CD14-positive monocyte (primary cell): Measurements from ENCODE around the gene TRAPPC5. TPM values are rescaled to one million over a fixed set of nuclear protein-coding genes. Genes with fewer than 3 reads are reported as not detected.

Experiments used
- DNase-seq, 3 donors: peaks; one replicate each; pipeline ENCODE4 v3.0.0-alpha.2; 2011 to 2022
- H2AFZ ChIP-seq: 2 replicates; pipeline ENCODE4 v1.6.0; 2012; ENCODE audit warnings: mild to moderate bottlenecking, low read depth, low read length, inconsistent platforms; ENCODE audit not compliant: insufficient read depth, poor library complexity, severe bottlenecking
- H3K27ac ChIP-seq, 2 donors: 1 replicate in 1 of 2; 2 replicates in 1 of 2; pipeline ENCODE4 v1.5.1; 2012 to 2013; ENCODE audit warnings: low read length in 2 of 2, control low read depth in 1 of 2, inconsistent platforms in 1 of 2, low read depth in 1 of 2, mild to moderate bottlenecking in 1 of 2
- H3K27me3 ChIP-seq, 2 donors: one replicate each; pipeline versions ENCODE4 v1.6.0 to v1.6.1; 2011 to 2013; ENCODE audit warnings: low read length in 2 of 2; ENCODE audit not compliant: control insufficient read depth in 2 of 2, insufficient read depth in 2 of 2
- H3K36me3 ChIP-seq, 2 donors: replicated peaks in 1 of 2; 1 replicate in 1 of 2; 2 replicates in 1 of 2; pipeline versions ENCODE4 v1.5.1 to v1.6.1; 2012 to 2013; ENCODE audit warnings: low read length in 2 of 2, control low read depth in 1 of 2, inconsistent platforms in 1 of 2, mild to moderate bottlenecking in 1 of 2; ENCODE audit not compliant: insufficient read depth in 2 of 2, control insufficient read depth in 1 of 2
- H3K4me1 ChIP-seq, 2 donors: 1 replicate in 1 of 2; 2 replicates in 1 of 2; pipeline versions ENCODE4 v1.5.1 to v1.6.1; 2012 to 2013; ENCODE audit warnings: low read length in 2 of 2, control low read depth in 1 of 2, inconsistent platforms in 1 of 2, mild to moderate bottlenecking in 1 of 2, moderate library complexity in 1 of 2; ENCODE audit not compliant: insufficient read depth in 2 of 2, control insufficient read depth in 1 of 2
- H3K4me2 ChIP-seq: replicated peaks from 2 replicates; pipeline ENCODE3; 2012; ENCODE audit warnings: low read length, moderate library complexity, mild to moderate bottlenecking; ENCODE audit not compliant: poor library complexity, severe bottlenecking; ENCODE audit errors: extremely low read depth
- H3K4me3 ChIP-seq, 3 experiments: fragments of 200-600 bp in 1 of 3; sonication (generic) in 1 of 3; replicated peaks in 1 of 3; 1 replicate in 2 of 3; 2 replicates in 1 of 3; pipeline ENCODE4 v1.5.1; 2011 to 2013; ENCODE audit warnings: low read length in 3 of 3, mild to moderate bottlenecking in 3 of 3, control low read depth in 2 of 3, low read depth in 2 of 3, inconsistent platforms in 1 of 3, moderate library complexity in 1 of 3
- H3K79me2 ChIP-seq: 2 replicates; pipeline ENCODE4 v1.6.0; 2012; ENCODE audit warnings: mild to moderate bottlenecking, control low read depth, inconsistent platforms, low read length, moderate library complexity; ENCODE audit not compliant: insufficient read depth
- H3K9ac ChIP-seq: 2 replicates; pipeline ENCODE4 v1.6.0; 2017; ENCODE audit warnings: low read length, mild to moderate bottlenecking; ENCODE audit not compliant: insufficient read depth, poor library complexity, severe bottlenecking
- H3K9me3 ChIP-seq, 2 donors: replicated peaks in 1 of 2; 1 replicate in 1 of 2; 2 replicates in 1 of 2; pipeline versions ENCODE4 v1.5.1 to v1.6.1; 2012 to 2013; ENCODE audit warnings: low read length in 2 of 2, control low read depth in 1 of 2; ENCODE audit not compliant: control insufficient read depth in 1 of 2, insufficient read depth in 1 of 2
- H4K20me1 ChIP-seq: 2 replicates; pipeline ENCODE4 v1.6.0; 2012; ENCODE audit warnings: mild to moderate bottlenecking, low read length, control low read depth, moderate library complexity; ENCODE audit not compliant: insufficient read depth
- H3K27ac Mint-ChIP-seq, 7 donors: one replicate each; pipeline ENCODE4 v1.8.0; 2020; ENCODE audit warnings: mild to moderate bottlenecking in 7 of 7, mixed read lengths in 7 of 7, moderate library complexity in 6 of 7, inconsistent platforms in 2 of 7
- H3K27me3 Mint-ChIP-seq, 3 donors: one replicate each; pipeline ENCODE4 v1.8.0; 2021 to 2022; ENCODE audit warnings: low read depth in 3 of 3, mild to moderate bottlenecking in 3 of 3, mixed read lengths in 3 of 3, moderate library complexity in 3 of 3, inconsistent platforms in 1 of 3
- H3K36me3 Mint-ChIP-seq, 2 donors: one replicate each; pipeline ENCODE4 v1.8.0; 2020; ENCODE audit warnings: mixed read lengths in 2 of 2, inconsistent platforms in 1 of 2, mild to moderate bottlenecking in 1 of 2
- H3K4me1 Mint-ChIP-seq: one replicate; pipeline ENCODE4 v1.8.0; 2020; ENCODE audit warnings: mild to moderate bottlenecking, mixed read lengths
- H3K4me3 Mint-ChIP-seq, 2 donors: one replicate each; pipeline ENCODE4 v1.8.0; 2020; ENCODE audit warnings: mild to moderate bottlenecking in 2 of 2, mixed read lengths in 2 of 2, moderate library complexity in 1 of 2
- H3K9me3 Mint-ChIP-seq, 7 donors: one replicate each; pipeline ENCODE4 v1.8.0; 2020 to 2022; ENCODE audit warnings: mixed read lengths in 7 of 7, mild to moderate bottlenecking in 6 of 7, moderate library complexity in 6 of 7, inconsistent platforms in 2 of 7
- CTCF ChIP-seq: fragments of 200-600 bp; IDR thresholded peaks from one replicate; pipeline ENCODE4 v1.8.0; 2022; ENCODE audit warnings: antibody characterized with exemption, mild to moderate bottlenecking
- WGBS: methylation state at CpG from one replicate; pipeline ENCODE4 v1.1.5; 2013; ENCODE audit warnings: missing lambda C conversion rate; ENCODE audit not compliant: insufficient coverage; 5-methylcytosine and 5-hydroxymethylcytosine counted together
- intact Hi-C, 2 donors: fragments of 100-400 bp; cut with micrococcal nuclease; formaldehyde crosslinking; loops; one replicate each; pipeline versions ENCODE4 v1.15.0 to v1.15.1; 2023
- polyA plus RNA-seq, 3 donors: library from polyadenylated mRNA; depleted of rRNA in 1 of 3; unstranded in 2 of 3; stranded (reverse) in 1 of 3; fragments of 300-500 nt in 2 of 3; fragments of >200 nt in 1 of 3; fragmentation: Illumina TruSeq in 2 of 3; gene quantifications; 1 replicate in 2 of 3; 2 replicates in 1 of 3; pipeline ENCODE4 v1.2.3, GENCODE V29; 2012 to 2021

Gene TRAPPC5
- polyA plus RNA-seq, 3 donors = 126 to 449 (median 414) TPM

- H3K27ac ChIP-seq = peak overlapping the region; percentile 45 to 87
- Mint-ChIP-seq H3K4me1 (peaks cover 60% of the 10 kb centered on the region), H3K36me3 (peaks cover 2 to 5% of the 10 kb centered on the region in 2 donors), H3K27me3 (peaks cover 0 to 5% (median 0%) of the 10 kb centered on the region in 3 donors), H3K4me3 (peak overlapping the region; percentile 85 to 92), H3K9me3 (peaks cover 11 to 19% (median 13%) of the 10 kb centered on the region in 7 donors), H3K27ac (peak overlapping the region; percentile 70 to 93 (median 90))
- peaks cover 7 to 13% of the 10 kb centered on the region in 2 donors for H3K9me3 ChIP-seq
- peaks cover 15% of the 10 kb centered on the region for H3K79me2 ChIP-seq
- peak overlapping the region; percentile 71 for H2AFZ ChIP-seq
- no peak for TF ChIP-seq CTCF
- H4K20me1 ChIP-seq = no peaks in the 10 kb centered on the region
- peak; percentile 69 to 77 (median 73) for DNase-seq
- intact Hi-C loops = no loop called here
- H3K36me3 ChIP-seq = no peaks in the 10 kb centered on the region
- 1% methylated on average over 35 of the region's 43 CpGs for WGBS
- H3K4me3 ChIP-seq = peak overlapping the region; percentile 20 to 73 (median 32)
- no peaks in the 10 kb centered on the region for H3K27me3 ChIP-seq
- H3K9ac ChIP-seq = peak overlapping the region; percentile 56
- peaks cover 43 to 65% of the 10 kb centered on the region in 2 donors for H3K4me1 ChIP-seq
- H3K4me2 ChIP-seq = peak overlapping the region; percentile 81
Observed at GRCh38 chr19:7670150-7670783, 10.4 kb upstream of the TRAPPC5 start.

- H3K9me3 ChIP-seq = peaks cover 7 to 13% of the 10 kb centered on the region in 2 donors
- peaks cover 20% of the 10 kb centered on the region for H3K79me2 ChIP-seq
- Mint-ChIP-seq H3K36me3 (peaks cover 2 to 5% of the 10 kb centered on the region in 2 donors), H3K27me3 (peaks cover 0 to 5% (median 0%) of the 10 kb centered on the region in 3 donors), H3K4me3 (peak overlapping the region; percentile 85 to 92), H3K4me1 (peaks cover 60% of the 10 kb centered on the region), H3K9me3 (peaks cover 11 to 19% (median 13%) of the 10 kb centered on the region in 7 donors), H3K27ac (peak overlapping the region in 6 of 7 donors; percentile 70 to 93 (median 88))
- no peaks in the 10 kb centered on the region for H4K20me1 ChIP-seq
- peak overlapping the region; percentile 71 for H2AFZ ChIP-seq
- DNase-seq = peak in 1 of 3 donors; percentile 34
- peak overlapping the region in 2 of 3 experiments; percentile 32 to 73 for H3K4me3 ChIP-seq
- H3K36me3 ChIP-seq = no peaks in the 10 kb centered on the region
- H3K27me3 ChIP-seq = no peaks in the 10 kb centered on the region
- intact Hi-C loops = no loop called here
- peak overlapping the region; percentile 56 for H3K9ac ChIP-seq
- 52% methylated on average over 4 of the region's 9 CpGs for WGBS
- peak overlapping the region; percentile 45 to 87 for H3K27ac ChIP-seq
- H3K4me2 ChIP-seq = peak overlapping the region; percentile 81
- H3K4me1 ChIP-seq = peaks cover 48 to 66% of the 10 kb centered on the region in 2 donors
- no peak for TF ChIP-seq CTCF
Observed at GRCh38 chr19:7670790-7671189, 9.8 kb upstream of the TRAPPC5 start.
